PC-3 (cell line): ENCODE data around the gene GRID2IP. TPM values are rescaled to one million over a fixed set of nuclear protein-coding genes. Genes with fewer than 3 reads are reported as not detected.

Experiments used
- ATAC-seq: fragments of 200-7000 bp; cut with Tn5 transposase; 2 replicates; pipeline ENCODE4 v1.9.1; 2020; ENCODE audit warnings: mild to moderate bottlenecking, moderate library complexity
- BruUV-seq: library from RNA; stranded (reverse); fragments of 400-500 nt; replicated peaks from 2 replicates; lab custom pipeline; 2021; lab: Mats Ljungman, UMichigan
- CTCF ChIA-PET: fragments of 300-600 bp; sonication (Branson Sonifier 250); formaldehyde crosslinking; loops from one replicate; lab custom pipeline; 2022; ENCODE audit warnings: antibody characterized with exemption; lab: Charles Lee
- POLR2A ChIA-PET: fragments of 300-600 bp; sonication (Branson Sonifier 250); formaldehyde crosslinking; loops from one replicate; lab custom pipeline; 2022; ENCODE audit warnings: antibody characterized with exemption; ENCODE audit not compliant: unreplicated experiment; lab: Charles Lee
- DNase-seq: peaks from one replicate; pipeline ENCODE4 v3.0.0-alpha.2; 2015
- H2AFZ ChIP-seq: fragments of 300-600 bp; sonication (generic); 2 replicates; pipeline ENCODE4 v1.6.0; 2016; ENCODE audit warnings: antibody characterized with exemption, low read length
- H3F3A ChIP-seq: fragments of 300-600 bp; sonication (generic); one replicate; pipeline ENCODE4 v1.6.0; 2017; ENCODE audit warnings: antibody characterized with exemption, low read length, control low read depth, mild to moderate bottlenecking; ENCODE audit not compliant: unreplicated experiment
- H3K27ac ChIP-seq: fragments of 300-600 bp; sonication (generic); 2 replicates; pipeline ENCODE4 v1.5.1; 2016; ENCODE audit warnings: mild to moderate bottlenecking, low read length
- H3K27me3 ChIP-seq: fragments of 300-600 bp; sonication (generic); 2 replicates; pipeline ENCODE4 v1.6.1; 2016; ENCODE audit warnings: low read length, mixed read lengths
- H3K36me3 ChIP-seq: fragments of 300-600 bp; sonication (generic); 2 replicates; pipeline ENCODE4 v1.6.1; 2016; ENCODE audit warnings: low read depth, mixed run types, low read length, mixed read lengths
- H3K4me1 ChIP-seq: fragments of 300-600 bp; sonication (generic); 2 replicates; pipeline ENCODE4 v1.5.1; 2016; ENCODE audit warnings: low read length; ENCODE audit not compliant: insufficient read depth
- H3K4me2 ChIP-seq: fragments of 300-600 bp; sonication (generic); 2 replicates; pipeline ENCODE4 v1.6.0; 2016; ENCODE audit warnings: low read length
- H3K4me3 ChIP-seq: fragments of 300-600 bp; sonication (generic); 2 replicates; pipeline ENCODE4 v1.5.1; 2016; ENCODE audit warnings: mild to moderate bottlenecking, low read length, mixed read lengths
- H3K79me2 ChIP-seq: fragments of 300-600 bp; sonication (generic); 2 replicates; pipeline ENCODE4 v1.6.1; 2017; ENCODE audit warnings: low read length, mixed read lengths
- H3K9ac ChIP-seq: fragments of 300-600 bp; sonication (generic); 2 replicates; pipeline ENCODE4 v1.6.0; 2016; ENCODE audit warnings: mild to moderate bottlenecking, low read length
- H3K9me2 ChIP-seq: fragments of 300-600 bp; sonication (generic); replicated peaks from 2 replicates; pipeline ENCODE4 v1.6.1; 2016; ENCODE audit warnings: mixed run types, low read length, mixed read lengths
- H3K9me3 ChIP-seq: fragments of 300-600 bp; sonication (generic); 2 replicates; pipeline ENCODE4 v1.6.1; 2016; ENCODE audit warnings: low read length, mixed read lengths
- H4K20me1 ChIP-seq: fragments of 300-600 bp; sonication (generic); 2 replicates; pipeline ENCODE4 v1.6.1; 2016; ENCODE audit warnings: low read length, mixed read lengths
- EZH2 ChIP-seq: fragments of 300-600 bp; sonication (generic); IDR thresholded peaks from one replicate; pipeline ENCODE4 v1.6.1; 2017; ENCODE audit warnings: antibody characterized with exemption, mild to moderate bottlenecking, low read length; ENCODE audit not compliant: unreplicated experiment
- EZH2phosphoT487 ChIP-seq: fragments of 300-600 bp; sonication (generic); IDR thresholded peaks from 2 replicates; pipeline ENCODE4 v1.6.1; 2018; ENCODE audit warnings: mild to moderate bottlenecking, antibody characterized with exemption, low read length, borderline replicate concordance
- intact Hi-C: fragments of 100-400 bp; cut with micrococcal nuclease; formaldehyde crosslinking; loops from 2 replicates; pipeline ENCODE4 v1.9.0; 2023
- total RNA-seq: library from RNA; depleted of rRNA; stranded (reverse); fragments of >200 nt; gene quantifications from 2 replicates; pipeline ENCODE4 v1.2.3, GENCODE V29; 2014
- TF ChIP-seq, protein P1 (sequence below): fragments of 300-600 bp; sonication (generic); conservative IDR thresholded peaks from 2 replicates; pipeline ENCODE4 v1.5.1; 2017; ENCODE audit warnings: antibody characterized with exemption, low read depth, mild to moderate bottlenecking, low read length

Gene GRID2IP
- total RNA-seq, 1 experiment from 2014 or later = not detected

DNA sequence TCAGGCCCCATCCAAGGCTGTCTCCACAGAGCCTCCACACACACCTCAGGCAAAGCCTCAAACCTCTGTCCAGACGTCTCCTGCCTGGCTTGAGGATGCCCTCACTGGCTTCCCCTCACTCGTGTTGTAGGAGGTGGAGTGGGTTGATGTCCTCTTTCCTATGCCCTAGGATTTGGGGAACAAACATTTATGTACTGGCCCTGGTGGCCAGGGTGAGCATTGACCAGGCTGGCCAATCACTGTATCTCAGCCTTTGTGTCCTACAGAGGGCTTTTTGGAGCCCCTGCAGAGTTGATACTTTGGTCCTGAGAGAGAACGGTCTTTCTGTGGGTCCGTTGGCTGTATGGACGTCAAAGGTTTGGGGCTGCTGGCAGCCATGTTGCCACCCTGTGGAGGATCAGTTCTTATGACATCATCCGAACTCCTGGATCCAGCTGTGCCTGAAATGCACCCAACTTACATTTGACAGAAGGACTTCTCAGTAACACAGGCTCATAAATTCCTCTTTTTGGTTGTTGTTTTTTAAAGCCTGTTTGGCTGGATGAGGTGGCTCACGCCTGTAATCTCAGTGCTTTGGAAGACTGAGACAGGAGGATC is 2.3 kb upstream of the GRID2IP start:
- Histone ChIP-seq H3K4me2 (no peak overlapping the region), H2AFZ (no peak overlapping the region), H3K79me2 (no peaks in the 10 kb centered on the region), H3F3A (no peaks in the 10 kb centered on the region), H3K36me3 (no peaks in the 10 kb centered on the region), H3K9me3 (no peaks in the 10 kb centered on the region), H3K9ac (no peak overlapping the region), H3K4me1 (no peaks in the 10 kb centered on the region), H3K27ac (no peak overlapping the region), H4K20me1 (no peaks in the 10 kb centered on the region), H3K9me2 (no peaks in the 10 kb centered on the region), H3K27me3 (no peaks in the 10 kb centered on the region), H3K4me3 (no peak overlapping the region)
- no TSS peak for BruUV-seq
- POLR2A ChIA-PET = no interaction called here
- intact Hi-C loops = no loop called here
- CTCF ChIA-PET = interaction anchor here (0.6 kb wide), 1 partner anchor 500 kb away, joined by 7 read pairs; no protein-coding TSS in a partner anchor
- DNase-seq = no peak
- ATAC-seq = no peak; the same call in 1 of the 2 replicates
- TF ChIP-seq, protein P1, sequence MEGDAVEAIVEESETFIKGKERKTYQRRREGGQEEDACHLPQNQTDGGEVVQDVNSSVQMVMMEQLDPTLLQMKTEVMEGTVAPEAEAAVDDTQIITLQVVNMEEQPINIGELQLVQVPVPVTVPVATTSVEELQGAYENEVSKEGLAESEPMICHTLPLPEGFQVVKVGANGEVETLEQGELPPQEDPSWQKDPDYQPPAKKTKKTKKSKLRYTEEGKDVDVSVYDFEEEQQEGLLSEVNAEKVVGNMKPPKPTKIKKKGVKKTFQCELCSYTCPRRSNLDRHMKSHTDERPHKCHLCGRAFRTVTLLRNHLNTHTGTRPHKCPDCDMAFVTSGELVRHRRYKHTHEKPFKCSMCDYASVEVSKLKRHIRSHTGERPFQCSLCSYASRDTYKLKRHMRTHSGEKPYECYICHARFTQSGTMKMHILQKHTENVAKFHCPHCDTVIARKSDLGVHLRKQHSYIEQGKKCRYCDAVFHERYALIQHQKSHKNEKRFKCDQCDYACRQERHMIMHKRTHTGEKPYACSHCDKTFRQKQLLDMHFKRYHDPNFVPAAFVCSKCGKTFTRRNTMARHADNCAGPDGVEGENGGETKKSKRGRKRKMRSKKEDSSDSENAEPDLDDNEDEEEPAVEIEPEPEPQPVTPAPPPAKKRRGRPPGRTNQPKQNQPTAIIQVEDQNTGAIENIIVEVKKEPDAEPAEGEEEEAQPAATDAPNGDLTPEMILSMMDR = no peak
- no peak for TF ChIP-seq EZH2phosphoT487
- no peak for TF ChIP-seq EZH2

DNA sequence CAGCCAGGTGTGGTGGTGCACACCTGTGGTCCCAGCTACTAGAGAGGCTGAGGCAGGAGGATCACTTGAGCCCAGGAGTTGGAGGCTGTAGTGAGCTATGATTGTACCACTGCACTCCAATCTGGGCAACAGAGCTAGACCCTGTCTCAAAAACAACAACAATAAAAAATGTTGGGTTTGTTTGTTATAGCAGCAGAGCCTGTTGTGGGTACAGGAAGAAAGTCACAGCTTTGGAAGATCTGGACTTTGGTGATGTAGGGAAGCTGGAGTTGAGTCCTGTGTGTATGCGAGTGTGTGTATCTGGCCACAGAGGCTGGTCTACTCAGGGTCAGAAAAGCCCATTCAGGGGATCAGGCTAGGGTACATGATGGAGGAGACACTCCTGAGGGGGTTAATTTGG is 3.9 kb downstream of the GRID2IP start:
- Histone ChIP-seq H3K4me1 (no peaks in the 10 kb centered on the region), H3K9ac (no peak overlapping the region), H3F3A (no peaks in the 10 kb centered on the region), H3K9me2 (no peaks in the 10 kb centered on the region), H3K79me2 (no peaks in the 10 kb centered on the region), H2AFZ (no peak overlapping the region), H3K4me2 (no peak overlapping the region), H3K27me3 (no peaks in the 10 kb centered on the region), H3K4me3 (no peak overlapping the region), H3K36me3 (no peaks in the 10 kb centered on the region), H3K9me3 (no peaks in the 10 kb centered on the region), H4K20me1 (no peaks in the 10 kb centered on the region), H3K27ac (no peak overlapping the region)
- no peak for TF ChIP-seq EZH2
- TF ChIP-seq EZH2phosphoT487 = no peak
- TF ChIP-seq, protein P1 = no peak
- DNase-seq = no peak
- ChIA-PET POLR2A (no interaction called here), CTCF (no interaction called here)
- BruUV-seq = no TSS peak
- no peak for ATAC-seq
- intact Hi-C loops = no loop called here

DNA sequence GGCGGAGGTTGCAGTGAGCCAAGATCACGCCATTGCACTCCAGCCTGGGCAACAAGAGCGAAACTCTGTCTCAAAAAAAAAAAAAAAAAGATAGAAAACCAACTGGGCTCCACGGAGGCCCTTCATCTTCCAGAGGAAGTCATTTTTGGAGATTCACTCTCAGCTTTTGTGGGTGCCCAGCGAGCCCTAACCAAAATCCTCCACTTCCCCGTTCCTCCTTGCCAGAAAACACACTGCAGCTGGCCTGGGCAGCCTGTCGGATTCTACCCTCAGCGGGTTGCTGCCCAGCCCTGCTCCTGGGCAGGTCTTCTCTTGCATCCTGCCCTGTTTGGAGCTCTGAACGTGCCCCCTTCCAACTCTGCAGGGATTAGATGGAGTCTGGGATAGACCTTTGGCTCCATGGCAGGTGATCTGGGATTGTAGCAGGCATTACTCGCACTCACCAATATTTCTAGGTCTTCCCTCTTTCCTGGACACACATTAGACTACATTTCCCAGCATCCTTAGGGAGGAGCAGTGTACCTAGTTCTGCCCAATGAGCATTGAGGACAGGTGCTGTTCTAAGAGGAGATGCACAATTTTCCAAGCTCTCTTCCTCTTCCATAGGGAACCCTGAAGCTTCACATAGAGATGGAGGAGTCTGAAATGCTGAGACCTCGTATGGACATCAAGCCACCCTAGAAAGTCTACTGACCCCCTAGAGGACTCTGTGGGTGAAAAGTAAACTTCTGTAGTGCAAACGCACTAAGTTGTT is 4.6 kb downstream of the GRID2IP start:
- no peak overlapping the region for H3K4me2 ChIP-seq
- H2AFZ ChIP-seq = peak overlapping the region; percentile 57
- no peaks in the 10 kb centered on the region for H3K79me2 ChIP-seq
- no peaks in the 10 kb centered on the region for H3K4me1 ChIP-seq
- H3F3A ChIP-seq = no peaks in the 10 kb centered on the region
- no peaks in the 10 kb centered on the region for H4K20me1 ChIP-seq
- no TSS peak for BruUV-seq
- H3K9me2 ChIP-seq = no peaks in the 10 kb centered on the region
- no peak overlapping the region for H3K27ac ChIP-seq
- TF ChIP-seq EZH2phosphoT487 = no peak
- TF ChIP-seq, protein P1 = no peak
- ChIA-PET CTCF (interaction anchor here (0.6 kb wide), 1 partner anchor 157 kb away, joined by 3 read pairs; no protein-coding TSS in a partner anchor), POLR2A (no interaction called here)
- H3K4me3 ChIP-seq = no peak overlapping the region
- DNase-seq (peak; percentile 43), ATAC-seq (peak; percentile 79)
- no peaks in the 10 kb centered on the region for H3K9me3 ChIP-seq
- no peaks in the 10 kb centered on the region for H3K36me3 ChIP-seq
- no peak overlapping the region for H3K9ac ChIP-seq
- intact Hi-C loops = no loop called here
- no peaks in the 10 kb centered on the region for H3K27me3 ChIP-seq
